MM.1S (cell line): Measurements from ENCODE around the gene SEMA3D.

Source experiments
- EZH2 ChIP-seq: fragments of 300-600 bp; sonication (generic); optimal IDR thresholded peaks from 2 replicates; pipeline ENCODE3; 2017; ENCODE audit warnings: low read depth, mild to moderate bottlenecking, antibody characterized with exemption, low read length, mixed read lengths
- TF ChIP-seq, protein P1 (sequence below): fragments of 300-600 bp; sonication (generic); IDR thresholded peaks from 2 replicates; pipeline ENCODE4 v1.5.1; 2016; ENCODE audit warnings: antibody characterized with exemption, low read length, mixed read lengths

DNA sequence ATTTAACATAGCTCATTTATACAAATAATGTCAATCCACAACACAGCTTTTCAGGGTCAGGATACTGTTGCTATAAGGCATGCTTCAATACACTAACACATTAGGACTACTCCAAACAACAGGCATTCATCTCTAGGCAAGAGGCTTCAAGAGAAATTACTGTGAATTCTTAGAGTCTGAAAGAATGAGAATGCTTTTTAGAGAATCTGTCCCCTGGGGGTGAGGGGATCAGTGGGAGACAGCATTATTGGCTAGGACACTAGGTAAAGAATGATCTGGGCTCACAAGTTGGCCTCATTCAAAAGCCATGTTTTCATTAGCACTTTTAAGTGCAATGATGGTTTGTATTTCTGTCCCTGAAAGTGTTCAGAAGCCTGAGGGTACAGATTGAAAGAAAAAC is 132.6 kb downstream of the SEMA3D start:
- TF ChIP-seq, protein P1, sequence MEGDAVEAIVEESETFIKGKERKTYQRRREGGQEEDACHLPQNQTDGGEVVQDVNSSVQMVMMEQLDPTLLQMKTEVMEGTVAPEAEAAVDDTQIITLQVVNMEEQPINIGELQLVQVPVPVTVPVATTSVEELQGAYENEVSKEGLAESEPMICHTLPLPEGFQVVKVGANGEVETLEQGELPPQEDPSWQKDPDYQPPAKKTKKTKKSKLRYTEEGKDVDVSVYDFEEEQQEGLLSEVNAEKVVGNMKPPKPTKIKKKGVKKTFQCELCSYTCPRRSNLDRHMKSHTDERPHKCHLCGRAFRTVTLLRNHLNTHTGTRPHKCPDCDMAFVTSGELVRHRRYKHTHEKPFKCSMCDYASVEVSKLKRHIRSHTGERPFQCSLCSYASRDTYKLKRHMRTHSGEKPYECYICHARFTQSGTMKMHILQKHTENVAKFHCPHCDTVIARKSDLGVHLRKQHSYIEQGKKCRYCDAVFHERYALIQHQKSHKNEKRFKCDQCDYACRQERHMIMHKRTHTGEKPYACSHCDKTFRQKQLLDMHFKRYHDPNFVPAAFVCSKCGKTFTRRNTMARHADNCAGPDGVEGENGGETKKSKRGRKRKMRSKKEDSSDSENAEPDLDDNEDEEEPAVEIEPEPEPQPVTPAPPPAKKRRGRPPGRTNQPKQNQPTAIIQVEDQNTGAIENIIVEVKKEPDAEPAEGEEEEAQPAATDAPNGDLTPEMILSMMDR: no peak
- no peak for TF ChIP-seq EZH2
